GM04504 (cell line): Measurements from ENCODE around the gene PLD1.
"Not testable (repeated sequence)": the region's sequence is repeated elsewhere in the genome, so short reads cannot be mapped to it uniquely, and the experiment has no call there.

Experiments
- DNase-seq: peaks from one replicate; pipeline ENCODE4 v3.0.0-alpha.2; 2012; ENCODE audit warnings: low read depth

Gene PLD1

DNA sequence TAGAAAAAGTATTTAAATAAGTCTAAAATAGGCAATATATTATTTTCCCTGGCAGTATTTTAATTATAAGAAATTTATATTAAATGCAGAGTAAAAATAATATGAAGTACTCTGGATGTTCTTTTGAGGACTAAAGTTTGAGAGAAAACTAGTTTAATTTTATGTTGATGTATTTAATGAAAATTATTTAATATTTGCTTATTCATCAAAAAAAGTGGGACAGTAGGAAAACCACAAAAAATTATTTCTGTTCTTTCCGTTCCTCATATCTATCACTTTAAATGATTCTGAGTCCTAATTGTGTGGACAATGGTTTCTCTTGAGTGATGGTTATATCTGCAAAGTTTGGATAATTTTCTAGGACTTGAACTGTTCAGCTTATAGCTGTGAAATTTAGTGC lies 202.8 kb downstream of the PLD1 start:
- no peak for DNase-seq

DNA sequence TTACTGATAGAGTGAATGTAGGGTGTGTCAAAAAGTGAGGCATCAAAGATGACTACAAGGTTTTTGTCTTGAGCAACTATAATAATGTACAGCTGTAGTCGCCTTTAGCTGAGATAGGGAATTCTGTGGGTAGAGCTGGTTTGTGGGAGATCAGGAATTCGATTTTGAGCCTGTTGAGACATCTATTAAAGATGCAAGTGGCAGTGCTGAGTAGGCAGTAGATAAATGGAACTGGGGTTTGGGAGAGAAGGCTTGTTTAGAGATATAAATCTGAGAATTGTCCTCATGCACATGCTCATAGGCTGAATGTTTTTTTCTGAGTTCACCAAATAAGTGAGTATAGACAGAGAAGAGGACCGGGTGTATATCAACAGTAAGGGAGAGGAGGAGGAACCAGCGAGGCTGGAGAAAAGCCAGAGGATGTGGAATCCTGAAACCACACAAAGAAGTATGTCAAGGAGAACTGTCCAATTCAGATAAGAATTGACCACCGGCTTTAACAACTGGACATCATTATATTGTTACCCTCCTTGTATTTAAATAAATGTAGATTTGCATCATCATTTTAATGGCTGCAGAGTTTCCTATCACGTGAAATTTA lies 204.0 kb downstream of the PLD1 start:
- DNase-seq: no peak

DNA sequence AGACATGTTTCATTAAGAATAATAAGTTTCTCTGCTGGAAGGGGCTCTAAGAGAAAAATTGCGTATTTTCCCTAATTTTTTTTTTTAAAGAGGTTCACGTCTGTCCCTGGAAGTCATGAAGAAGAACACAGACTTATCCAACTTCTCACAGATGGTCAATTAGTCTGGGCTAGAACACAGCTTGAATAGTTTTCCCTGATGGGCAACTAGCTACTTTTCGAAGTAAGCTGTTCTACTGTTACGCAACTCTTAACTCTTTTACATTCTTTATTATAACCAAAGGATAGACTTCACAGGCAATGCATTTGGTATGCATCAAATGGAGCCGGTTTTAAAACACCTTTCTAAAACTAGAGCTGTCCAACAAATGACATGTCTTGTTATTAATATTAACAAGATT lies 205.9 kb downstream of the PLD1 start:
- DNase-seq: no peak

DNA sequence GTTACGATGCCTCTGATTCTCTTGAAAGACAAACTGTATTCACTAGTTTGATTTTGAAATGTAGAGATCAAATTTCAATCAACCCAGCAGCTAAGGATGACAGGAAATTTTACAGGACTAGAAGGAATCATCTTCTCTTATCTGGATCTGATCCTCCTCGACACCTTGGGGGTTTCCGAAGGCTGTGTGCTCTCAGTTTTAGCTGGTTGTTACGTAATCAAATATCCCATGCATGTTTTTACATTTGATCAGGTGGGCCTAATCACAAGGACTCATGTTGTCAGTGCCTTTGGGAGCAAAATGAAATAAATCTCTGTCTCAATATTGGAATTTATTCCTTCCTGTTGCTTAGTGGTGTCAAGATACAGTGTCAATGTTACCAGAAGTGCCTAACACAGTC lies 208.2 kb downstream of the PLD1 start:
- no peak for DNase-seq

DNA sequence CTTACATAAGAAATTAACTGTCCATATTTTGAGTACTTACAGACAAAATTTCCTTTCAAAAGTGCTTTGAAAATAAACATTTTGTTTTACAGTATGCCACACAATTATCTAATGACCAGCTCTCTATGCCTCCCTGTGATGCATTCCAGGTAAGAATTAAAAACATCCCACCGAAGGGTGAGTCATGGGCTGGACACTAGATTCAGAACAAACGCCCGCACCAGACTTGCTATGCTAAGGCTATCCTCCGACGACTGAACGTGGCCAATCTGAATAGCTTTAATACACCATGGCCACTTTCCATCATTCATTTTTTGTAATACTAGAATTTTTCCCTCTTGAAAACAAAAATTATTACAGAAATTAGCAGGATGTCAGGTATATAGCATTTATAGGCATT lies 210.3 kb downstream of the PLD1 start:
- DNase-seq: no peak

DNA sequence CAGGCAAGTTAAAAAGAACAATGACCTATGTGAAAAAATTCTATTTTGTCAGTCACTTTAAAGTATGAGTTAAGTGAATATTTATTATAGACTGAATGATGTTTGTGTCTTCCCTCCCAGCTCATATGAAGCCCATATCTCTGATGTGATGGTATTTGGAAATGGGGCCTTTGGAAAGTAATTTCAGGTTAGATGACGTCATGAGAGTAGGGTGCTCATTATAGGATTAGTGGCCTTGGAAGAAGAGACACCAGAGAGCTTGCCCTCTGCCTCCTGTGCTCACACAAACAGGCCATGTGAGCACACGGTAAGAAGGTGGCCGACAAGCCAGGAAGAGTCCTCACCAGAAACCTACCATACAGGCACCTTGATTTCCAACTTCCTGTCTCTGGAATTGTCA lies 211.3 kb downstream of the PLD1 start:
- no peak for DNase-seq

DNA sequence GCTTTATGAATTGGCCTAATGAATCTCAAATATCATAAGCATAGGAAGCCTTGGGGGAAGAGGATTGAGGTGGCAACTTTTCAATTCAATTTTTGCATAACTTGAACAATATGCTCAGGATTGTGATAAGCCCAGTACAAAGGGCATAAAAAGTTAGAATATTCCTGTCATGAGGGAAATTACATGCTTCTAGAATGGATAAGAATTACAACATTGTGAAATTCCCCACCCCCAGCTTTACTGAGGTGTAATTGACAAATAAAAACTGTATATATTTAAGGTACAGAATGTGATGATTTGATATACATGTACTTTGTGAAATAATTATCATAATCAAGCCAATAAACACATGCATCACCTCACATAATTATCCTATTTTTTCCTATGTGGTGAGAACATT lies 217.5 kb downstream of the PLD1 start:
- no peak for DNase-seq

DNA sequence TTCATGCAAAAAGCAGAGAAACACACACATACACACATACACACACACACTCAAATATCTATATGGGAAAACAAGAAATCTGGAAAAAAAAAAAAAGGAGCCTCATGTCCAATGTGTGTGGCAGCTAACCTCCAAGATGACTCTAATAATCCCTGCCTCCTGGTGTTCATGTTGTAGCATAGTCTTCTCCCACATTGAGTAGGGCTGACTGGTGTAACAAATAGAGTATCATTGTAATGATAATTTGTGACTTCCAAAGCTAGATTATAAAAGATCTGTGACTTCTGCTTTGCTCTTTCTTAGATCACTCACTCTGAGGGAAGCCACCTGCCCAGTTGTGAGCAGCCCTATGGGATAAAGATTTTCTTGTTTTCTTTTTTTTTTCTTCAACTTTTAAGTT lies 219.2 kb downstream of the PLD1 start:
- no peak for DNase-seq

DNA sequence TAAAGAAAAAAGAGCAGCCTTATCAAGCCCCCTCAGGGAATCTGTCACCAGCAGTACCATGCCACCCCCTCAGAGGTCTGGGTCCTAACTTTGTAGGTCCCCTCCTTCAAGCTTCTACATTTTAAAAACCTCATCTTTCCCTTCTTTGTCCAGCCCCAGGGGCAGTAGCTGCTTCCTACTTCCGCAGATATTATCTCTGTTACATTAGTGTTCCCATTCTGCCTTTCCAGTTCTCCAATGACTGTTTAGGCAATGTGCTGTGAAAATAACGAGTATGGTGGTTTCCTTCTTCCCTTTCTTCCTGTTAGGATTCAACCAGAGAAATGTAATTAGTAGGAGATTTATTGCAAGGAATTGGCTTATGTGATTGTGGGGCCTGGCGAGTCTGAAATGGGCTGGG lies 224.0 kb downstream of the PLD1 start:
- DNase-seq: no peak

DNA sequence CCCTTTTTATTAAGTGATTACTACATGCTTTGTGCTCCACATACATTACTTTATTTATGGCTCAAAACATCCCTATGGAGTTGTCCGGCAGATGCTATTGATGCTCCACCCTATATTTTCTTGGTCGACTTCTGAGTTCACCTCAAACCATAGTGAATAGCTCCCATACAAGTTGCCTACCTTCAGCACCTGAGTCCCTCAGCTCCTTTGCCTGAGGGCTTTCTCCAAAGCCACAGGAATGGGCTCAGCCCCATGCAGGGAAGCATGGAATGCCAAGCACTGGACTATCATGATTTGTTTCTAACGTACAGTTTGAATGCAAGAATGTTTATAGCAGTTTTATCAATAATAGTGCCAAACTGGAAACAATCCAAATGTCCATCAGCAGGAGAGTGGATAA lies 225.2 kb downstream of the PLD1 start:
- DNase-seq: no peak

DNA sequence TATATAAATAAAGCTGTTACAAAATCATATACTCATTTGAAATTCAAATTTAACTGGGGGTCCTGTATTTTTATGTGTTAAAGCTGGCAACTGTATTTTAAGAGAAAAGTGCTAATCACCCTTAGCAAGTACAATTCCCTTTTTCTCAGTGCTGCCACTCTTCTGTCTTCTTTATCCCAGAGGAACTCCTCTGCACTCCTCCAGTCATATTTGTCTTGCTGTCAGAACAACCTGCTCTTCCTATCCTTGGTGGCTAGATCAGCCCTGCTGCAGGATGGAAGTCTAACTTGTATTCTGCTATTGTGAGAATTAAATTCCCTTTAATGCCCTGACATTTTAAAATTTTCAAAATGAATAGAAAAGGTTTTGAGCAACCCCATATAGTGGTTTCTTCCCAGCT lies 226.2 kb downstream of the PLD1 start:
- DNase-seq: no peak

DNA sequence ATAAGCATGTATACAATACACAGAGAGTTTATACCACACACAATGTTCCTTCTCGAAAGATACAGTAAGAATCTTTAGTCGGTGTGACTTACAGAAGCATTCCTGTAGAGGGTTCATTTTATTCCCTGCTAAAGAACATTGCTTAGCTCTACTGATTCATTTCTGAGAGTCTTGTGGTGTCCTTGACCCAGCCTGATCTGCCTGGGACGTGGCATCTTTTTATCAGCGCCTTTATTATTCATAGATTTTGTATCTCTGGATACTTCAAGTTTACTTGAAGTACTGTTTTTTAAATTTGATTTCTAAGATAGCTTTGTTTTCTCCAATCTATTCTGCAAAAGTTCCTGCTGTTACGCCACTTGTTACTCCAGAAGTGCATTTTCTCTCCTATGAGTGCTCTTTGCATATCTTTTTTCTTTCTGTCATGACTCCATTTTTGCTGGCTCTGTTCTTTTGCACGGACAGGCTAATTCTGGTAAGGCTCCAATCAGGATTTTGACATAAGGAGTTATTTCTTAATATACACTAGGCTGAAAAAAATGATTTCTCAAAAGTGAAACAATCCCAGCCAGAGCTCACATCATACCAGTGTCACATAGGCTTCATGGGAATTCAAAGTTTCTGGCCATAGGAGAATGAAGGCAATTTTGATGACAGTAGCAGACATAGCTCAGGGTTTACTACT lies 235.6 kb downstream of the PLD1 start:
- DNase-seq: no peak

DNA sequence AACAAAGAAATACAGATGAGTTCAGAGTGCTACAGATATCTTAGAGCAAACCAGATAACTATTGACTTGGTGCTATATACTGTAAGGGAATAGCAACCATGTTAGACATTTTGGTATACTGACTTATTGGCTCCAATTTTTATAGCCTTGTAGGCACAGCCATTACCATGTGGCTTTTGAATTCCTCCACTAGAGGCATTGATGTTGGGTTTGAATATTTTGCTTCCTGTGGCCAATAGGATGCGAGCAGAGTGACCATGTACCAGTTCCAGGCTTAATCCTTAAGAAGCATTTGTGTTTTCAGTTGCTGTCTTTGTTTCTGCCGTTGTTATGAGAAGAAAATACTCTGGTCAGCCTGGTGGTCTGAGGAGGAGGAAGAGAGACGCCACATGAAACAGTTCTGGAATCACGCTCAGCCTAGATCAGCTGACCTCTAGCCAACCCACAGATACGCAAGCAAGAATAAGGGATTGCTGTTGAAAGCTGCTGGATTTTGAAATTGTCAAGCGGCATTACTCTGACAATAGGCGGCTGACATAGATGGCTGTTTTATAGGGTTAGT lies 240.6 kb downstream of the PLD1 start:
- no peak for DNase-seq

DNA sequence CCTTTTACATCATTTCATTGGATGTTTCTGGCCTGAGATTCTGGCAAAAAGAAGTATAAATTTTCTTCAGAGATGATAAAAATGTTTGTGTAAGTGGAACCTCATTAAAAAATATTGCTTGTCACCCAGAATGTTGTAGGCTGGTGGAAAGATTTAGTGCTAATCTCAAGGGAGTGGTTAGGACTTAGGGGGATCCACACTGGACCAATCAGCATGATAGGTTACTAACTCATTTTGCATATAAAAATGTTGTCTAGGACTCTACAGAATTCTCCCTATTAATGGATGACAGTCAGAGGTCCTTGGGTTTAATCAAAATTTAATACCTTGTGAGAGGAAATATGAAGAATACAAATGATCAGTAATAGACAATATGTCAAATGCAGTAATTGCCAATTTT lies 241.5 kb downstream of the PLD1 start:
- no peak for DNase-seq

DNA sequence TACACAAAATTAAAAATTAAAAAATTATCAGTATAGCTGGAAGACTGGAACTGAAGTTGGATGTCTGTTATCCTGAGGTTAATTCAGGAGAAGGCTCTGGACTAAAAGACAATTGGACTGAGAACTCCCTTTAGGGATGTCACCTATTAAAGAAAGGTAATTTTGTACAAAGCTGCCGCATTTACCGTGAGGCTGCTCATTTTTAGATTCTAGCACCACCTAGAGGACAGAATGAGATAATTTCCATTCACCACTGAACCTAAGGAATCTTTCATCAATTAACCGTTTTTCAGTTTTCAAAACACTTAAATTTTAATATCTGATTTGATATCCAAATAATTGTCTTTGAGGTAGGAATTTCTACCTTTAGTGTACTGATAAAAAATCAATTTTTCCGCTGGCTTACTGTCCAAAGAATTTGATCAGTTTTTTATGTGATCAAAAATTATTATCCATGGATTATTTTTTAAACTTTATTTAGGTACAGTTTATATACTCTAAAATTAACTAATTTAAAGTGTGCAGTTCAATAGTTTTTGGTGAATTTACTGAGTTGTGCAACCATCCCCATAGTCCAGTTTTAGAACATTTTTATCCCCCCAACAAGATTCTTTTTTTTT lies 243.4 kb downstream of the PLD1 start:
- peak; percentile 11 for DNase-seq

DNA sequence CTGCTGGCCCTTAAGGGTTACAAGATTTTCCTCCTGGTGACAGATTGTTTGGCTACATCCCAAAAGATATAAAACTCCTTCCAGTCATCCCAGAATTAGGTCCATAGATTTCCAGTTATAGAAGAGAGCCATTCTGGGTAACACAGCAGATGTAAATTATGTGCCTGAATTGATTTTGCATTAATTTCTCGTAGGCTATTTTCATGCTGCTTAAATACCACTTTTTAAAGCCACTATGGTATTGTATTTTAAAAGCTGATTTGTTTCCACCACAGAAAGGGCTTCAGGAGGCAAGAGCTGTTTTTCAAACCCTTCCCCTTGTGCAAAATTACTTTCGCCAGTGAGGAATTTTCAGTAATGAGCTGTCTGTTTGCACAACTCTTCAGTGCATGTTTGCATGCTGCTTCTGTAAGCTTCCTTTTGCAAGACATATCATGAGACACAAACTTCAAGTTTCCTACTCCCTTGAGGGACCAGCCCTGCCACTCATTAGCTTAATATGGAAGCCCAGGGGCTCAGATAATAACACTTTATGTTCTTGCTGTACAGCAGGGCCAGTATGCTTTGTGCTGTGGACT lies 244.7 kb downstream of the PLD1 start:
- peak; percentile 11 for DNase-seq

DNA sequence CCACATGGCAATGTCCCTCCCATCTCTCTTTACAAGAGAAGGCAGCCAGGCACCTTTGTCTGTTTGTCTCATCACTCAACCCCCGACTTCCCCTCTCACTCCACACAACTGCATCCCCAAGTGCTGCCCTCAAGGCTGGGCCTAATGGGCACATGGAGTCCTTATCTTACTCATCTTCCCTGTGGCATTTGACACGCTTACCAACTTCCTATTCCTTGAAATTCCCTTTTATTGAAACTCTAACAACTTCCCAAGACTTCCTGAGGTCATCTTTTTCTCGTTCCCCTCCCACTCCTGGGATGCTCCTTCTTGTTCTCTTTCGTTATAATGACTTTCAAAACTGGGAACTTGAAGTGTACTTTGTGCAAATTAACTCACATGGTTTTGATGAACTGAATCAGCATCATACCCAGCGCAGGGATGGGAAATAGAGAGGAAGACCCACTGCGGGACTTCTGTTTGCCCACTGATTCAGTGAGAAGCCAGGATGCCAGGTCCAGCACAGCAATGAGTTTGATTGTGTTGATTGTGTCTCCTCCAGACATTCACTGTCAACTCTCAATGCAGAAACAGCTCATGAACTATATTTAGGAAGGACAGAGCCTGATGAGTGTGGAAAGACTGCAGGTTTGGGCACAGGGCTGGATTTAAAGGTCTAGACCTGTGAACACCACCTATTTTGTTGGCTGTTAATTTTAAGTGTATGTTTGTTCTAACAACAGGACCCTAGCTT lies 245.4 kb downstream of the PLD1 start:
- DNase-seq: no peak

DNA sequence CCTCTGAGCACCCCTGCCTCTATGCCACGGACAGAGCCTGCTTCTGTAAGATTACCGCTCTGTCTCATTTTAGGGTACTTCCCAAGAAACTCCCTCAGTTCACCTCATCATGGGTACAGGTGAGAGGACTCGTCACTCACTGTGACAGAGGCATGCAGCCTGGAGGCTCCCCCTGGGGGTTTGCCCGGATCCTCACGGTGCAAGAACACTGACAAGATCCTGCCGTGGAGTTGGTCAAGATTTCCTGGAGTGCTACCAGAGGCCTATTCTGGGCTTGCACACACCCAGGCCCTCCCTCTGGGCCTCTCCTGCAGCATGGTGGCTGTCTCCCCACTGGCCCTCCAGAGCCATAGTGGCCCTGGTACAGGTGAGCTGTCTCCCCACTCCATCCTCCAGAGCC lies 247.0 kb downstream of the PLD1 start:
- no peak for DNase-seq

DNA sequence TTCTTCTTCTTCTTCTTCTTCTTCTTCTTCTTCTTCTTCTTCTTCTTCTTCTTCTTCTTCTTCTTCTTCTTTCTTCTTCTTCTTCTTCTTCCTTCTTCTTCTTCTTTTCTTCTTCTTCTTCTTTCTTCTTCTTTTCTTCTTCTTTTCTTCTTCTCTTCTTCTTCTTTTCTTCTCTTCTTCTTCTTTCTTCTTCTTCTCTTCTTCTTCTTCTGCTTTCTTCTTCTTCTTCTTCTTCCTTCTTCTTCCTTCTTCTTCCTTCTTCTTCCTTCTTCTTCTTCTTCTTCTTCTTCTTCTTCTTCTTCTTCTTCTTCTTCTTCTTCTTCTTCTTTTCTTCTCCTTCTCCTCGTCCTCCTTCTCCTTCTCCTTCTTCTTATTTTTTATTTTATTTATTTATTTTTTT lies 247.8 kb downstream of the PLD1 start:
- not testable (repeated sequence) for DNase-seq

DNA sequence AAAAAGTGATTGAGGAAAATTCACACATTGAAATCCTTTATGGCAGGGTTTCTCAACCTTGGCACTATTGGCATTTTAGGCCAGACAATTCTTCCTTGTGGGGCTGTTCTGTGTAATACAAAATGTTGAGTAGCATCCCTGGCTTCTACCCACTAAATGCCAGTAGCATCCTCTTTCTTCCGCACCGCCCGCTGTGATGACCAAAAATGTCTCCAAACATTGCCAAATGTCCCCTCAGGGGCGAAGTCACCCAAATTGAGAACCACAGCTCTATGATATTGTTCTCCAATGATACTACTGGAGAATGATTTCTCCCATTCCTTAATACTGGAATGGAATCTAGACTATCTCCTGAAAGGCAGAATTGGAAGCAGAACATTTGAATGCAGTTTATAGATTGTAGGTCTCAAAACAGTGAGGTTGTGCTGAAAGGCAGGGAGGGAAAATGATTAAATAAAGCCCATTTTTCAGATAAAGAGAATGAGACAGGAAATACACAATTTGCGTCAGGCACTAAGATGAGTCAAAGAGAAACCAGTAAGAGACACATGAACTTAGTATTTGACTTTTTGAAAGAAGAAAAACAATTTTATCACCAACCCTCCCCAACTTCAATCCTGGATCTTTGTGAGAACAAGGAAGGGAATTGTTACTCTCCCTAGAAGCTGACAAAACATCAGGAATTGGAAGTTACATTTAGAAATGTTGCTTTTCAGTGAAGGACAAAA lies 248.5 kb downstream of the PLD1 start:
- DNase-seq: no peak

DNA sequence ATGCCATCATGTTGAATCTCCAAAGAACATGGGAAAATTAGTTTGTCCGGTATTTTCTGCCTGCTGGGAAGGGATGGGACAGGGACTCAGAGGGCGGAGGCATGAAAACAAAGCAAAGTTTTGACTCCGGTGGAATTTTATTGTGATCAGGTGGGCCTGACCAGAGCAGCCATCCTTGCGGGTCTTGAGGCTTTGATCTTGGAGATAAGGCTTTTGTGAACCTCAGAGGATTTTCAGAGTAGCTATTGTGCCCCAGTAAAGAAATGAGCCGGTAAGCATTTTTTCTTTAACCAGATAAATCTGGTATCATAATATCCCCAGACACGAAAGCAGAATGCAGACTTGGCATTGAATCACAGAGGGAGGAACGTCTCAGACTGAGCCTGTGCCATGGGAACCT lies 250.7 kb downstream of the PLD1 start:
- no peak for DNase-seq

DNA sequence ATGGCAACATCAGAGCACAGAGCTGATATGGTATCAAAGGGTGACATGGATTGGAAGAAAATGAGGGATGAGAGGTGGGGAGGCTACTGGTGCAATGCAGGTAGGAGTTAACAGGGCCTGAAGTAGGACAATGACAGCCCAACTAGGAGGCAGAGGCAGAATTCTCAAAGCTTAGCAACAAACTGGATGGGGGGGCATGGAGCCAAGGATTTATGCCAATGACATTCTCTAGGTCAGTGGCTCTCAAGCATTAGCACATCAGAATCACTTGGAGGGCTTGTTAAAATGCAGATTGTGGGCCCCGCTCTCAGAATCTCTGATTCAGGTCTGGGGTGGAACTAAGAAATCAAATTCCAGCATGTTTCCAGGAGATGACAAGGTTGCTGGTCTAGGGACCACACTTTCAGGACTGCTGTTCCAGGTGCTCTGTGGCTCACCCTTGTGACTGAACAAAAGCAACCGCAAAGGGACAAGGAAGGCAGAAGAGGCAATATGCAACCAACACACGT lies 252.0 kb downstream of the PLD1 start:
- no peak for DNase-seq
